Smooth muscle cell of the umbilical artery (primary cell): Measurements from ENCODE around the gene PSAPL1. TPM values are rescaled to one million over a fixed set of nuclear protein-coding genes. Genes with fewer than 3 reads are reported as not detected.

ENCODE experiments used
- total RNA-seq: library from RNA; depleted of rRNA; stranded (reverse); fragments of >200 nt; gene quantifications from 2 replicates; pipeline ENCODE4 v1.2.3, GENCODE V29; 2014

The PSAPL1 gene, protein sequence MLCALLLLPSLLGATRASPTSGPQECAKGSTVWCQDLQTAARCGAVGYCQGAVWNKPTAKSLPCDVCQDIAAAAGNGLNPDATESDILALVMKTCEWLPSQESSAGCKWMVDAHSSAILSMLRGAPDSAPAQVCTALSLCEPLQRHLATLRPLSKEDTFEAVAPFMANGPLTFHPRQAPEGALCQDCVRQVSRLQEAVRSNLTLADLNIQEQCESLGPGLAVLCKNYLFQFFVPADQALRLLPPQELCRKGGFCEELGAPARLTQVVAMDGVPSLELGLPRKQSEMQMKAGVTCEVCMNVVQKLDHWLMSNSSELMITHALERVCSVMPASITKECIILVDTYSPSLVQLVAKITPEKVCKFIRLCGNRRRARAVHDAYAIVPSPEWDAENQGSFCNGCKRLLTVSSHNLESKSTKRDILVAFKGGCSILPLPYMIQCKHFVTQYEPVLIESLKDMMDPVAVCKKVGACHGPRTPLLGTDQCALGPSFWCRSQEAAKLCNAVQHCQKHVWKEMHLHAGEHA
- not detected in 2 replicates for total RNA-seq

DNA sequence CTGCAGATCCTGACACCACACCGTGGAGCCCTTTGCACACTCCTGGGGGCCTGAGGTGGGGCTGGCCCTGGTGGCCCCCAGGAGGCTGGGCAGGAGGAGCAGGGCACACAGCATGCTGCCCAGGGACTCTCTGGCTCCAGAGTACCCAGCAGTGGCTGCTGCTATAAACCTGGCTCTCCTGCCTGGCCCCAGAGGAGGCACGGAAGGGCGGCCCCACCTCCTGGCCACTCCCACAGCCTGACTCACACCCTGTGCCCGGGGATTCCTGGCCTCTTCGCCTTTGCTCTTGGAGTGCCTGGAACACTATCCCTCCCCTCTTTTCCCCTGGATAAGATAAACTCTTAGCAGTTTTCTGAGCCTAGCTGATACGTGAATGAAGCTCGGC, at the start of gene PSAPL1:
Gene PSAPL1 (minus strand): TSS at position 165 of the 385 bp plus-strand sequence. CDS start 51 bp downstream, at position 114.

Other genes with a start within 250 kb of the PSAPL1 start
- 2.3 and 3.3 TPM in 2 replicates for gene SORCS2, start 242.4 kb downstream of the PSAPL1 start, total RNA-seq